Vagina (tissue), 2 donors: ENCODE results near the gene BCAS4.
"Not testable (repeated sequence)": the region's sequence is repeated elsewhere in the genome, so short reads cannot be mapped to it uniquely, and the experiment has no call there.

Experiments
- CTCF ChIP-seq, 3 experiments: fragments of 450-650 bp in 2 of 3; fragments of 200-600 bp in 1 of 3; sonication (generic) in 1 of 3; IDR thresholded peaks; one replicate each; pipeline ENCODE4 v1.5.1; 2017 to 2019; ENCODE audit warnings: antibody characterized with exemption in 3 of 3, mild to moderate bottlenecking in 2 of 3, moderate library complexity in 2 of 3
- POLR2A ChIP-seq, 2 donors: fragments of 450-650 bp; IDR thresholded peaks; one replicate each; pipeline ENCODE4 v1.6.1; 2017; ENCODE audit warnings: antibody characterized with exemption in 2 of 2, mild to moderate bottlenecking in 2 of 2, moderate library complexity in 2 of 2
- POLR2AphosphoS5 ChIP-seq, 2 donors: sonication (generic); formaldehyde crosslinking; IDR thresholded peaks; one replicate each; pipeline ENCODE4 v1.9.0; 2017; ENCODE audit warnings: antibody characterized with exemption in 2 of 2, mild to moderate bottlenecking in 2 of 2, low read depth in 1 of 2; ENCODE audit not compliant: insufficient read depth in 1 of 2

- not testable (repeated sequence) for TF ChIP-seq POLR2A (IDR thresholded peaks at IDR 0.05); CTCF (IDR thresholded peaks at IDR 0.05); POLR2AphosphoS5 (IDR thresholded peaks at IDR 0.05; ENCODE audit: insufficient read depth in 1 of 2, low read depth in 1 of 2)
Observed at GRCh38 chr20:50778994-50779393, 15.9 kb upstream of the BCAS4 start.
